ENCODE data around the gene FIBP. TPM values are rescaled to one million over a fixed set of nuclear protein-coding genes. Genes with fewer than 3 reads are reported as not detected.

Gene FIBP
- total RNA-seq, 4 donors from 2014 or later: 39.6 to 79.3 (median 53.0) TPM

- DNase-seq (peak in 1 of 2 donors; percentile 58), ATAC-seq (no peak)
- TF ChIP-seq, protein P1, sequence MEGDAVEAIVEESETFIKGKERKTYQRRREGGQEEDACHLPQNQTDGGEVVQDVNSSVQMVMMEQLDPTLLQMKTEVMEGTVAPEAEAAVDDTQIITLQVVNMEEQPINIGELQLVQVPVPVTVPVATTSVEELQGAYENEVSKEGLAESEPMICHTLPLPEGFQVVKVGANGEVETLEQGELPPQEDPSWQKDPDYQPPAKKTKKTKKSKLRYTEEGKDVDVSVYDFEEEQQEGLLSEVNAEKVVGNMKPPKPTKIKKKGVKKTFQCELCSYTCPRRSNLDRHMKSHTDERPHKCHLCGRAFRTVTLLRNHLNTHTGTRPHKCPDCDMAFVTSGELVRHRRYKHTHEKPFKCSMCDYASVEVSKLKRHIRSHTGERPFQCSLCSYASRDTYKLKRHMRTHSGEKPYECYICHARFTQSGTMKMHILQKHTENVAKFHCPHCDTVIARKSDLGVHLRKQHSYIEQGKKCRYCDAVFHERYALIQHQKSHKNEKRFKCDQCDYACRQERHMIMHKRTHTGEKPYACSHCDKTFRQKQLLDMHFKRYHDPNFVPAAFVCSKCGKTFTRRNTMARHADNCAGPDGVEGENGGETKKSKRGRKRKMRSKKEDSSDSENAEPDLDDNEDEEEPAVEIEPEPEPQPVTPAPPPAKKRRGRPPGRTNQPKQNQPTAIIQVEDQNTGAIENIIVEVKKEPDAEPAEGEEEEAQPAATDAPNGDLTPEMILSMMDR (IDR thresholded peaks at IDR 0.05 in 4 of 5, conservative IDR thresholded peaks at IDR 0.05 in 1 of 5): no peak
- TF ChIP-seq POLR2A (IDR thresholded peaks at IDR 0.05): no peak
- Histone ChIP-seq H3K27me3 (no peaks in the 10 kb centered on the region), H3K27ac (peak overlapping the region; percentile 86 to 98 (median 93)), H3K4me3 (peak overlapping the region; percentile 65 to 95 (median 82)), H3K9me3 (no peaks in the 10 kb centered on the region), H3K36me3 (peaks cover 0 to 18% of the 10 kb centered on the region in 2 donors), H3K4me1 (peaks cover 47 to 49% of the 10 kb centered on the region in 2 donors)
- intact Hi-C loops (cut with DNase I; ENCODE audit: low total_unique reads) (loop anchor here (2.0 to 10.0 kb wide), 8 partner anchors 71 to 905 kb away; partner anchors contain the start of genes ARL2, BANF1, EIF1AD and RELA), in situ Hi-C loops (cut with MboI; ENCODE audit: low sequenced_read_pairs in 4 of 4) (no loop called here)
These were observed 29.4 kb upstream of the FIBP start for GRCh38 chr11:65917434-65918210.

DNA sequence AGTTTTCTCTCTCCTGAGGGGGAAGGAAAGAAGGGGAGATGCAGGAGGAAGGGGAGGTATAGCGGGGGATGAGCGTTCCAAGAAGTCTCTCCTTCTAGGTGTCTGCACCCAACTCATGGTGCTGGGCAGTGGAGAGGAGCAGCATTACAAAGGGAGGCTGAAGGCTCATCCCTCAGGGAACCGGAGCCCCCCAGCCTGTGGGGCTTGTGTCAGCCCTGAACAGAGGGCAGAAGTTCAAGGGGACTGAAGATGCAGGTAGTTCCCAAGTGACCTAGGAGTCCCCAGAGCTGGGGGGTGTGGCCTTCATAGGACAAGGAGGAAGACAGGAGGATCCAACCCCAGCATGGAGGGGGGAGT lies 28.8 kb upstream of the FIBP start:
- TF ChIP-seq, protein P1 (IDR thresholded peaks at IDR 0.05 in 4 of 5, conservative IDR thresholded peaks at IDR 0.05 in 1 of 5): no peak
- no peak for TF ChIP-seq POLR2A (IDR thresholded peaks at IDR 0.05)
- in situ Hi-C loops (cut with MboI; ENCODE audit: low sequenced_read_pairs in 4 of 4) (no loop called here), intact Hi-C loops (cut with DNase I; ENCODE audit: low total_unique reads) (loop anchor here (5.0 to 10.0 kb wide), 4 partner anchors 458 to 905 kb away; partner anchors contain the start of genes ARL2, SLC29A2 and SNX15)
- ATAC-seq: no peak
- Histone ChIP-seq H3K27me3 (no peaks in the 10 kb centered on the region), H3K9me3 (no peaks in the 10 kb centered on the region), H3K27ac (peak overlapping the region; percentile 86 to 98 (median 93)), H3K4me3 (peak overlapping the region; percentile 65 to 95 (median 82)), H3K36me3 (peaks cover 0 to 13% of the 10 kb centered on the region in 2 donors), H3K4me1 (peaks cover 47 to 49% of the 10 kb centered on the region in 2 donors)
- no peak for DNase-seq

GRCh38 chr11:65916391-65916790 lies 28.1 kb upstream of the FIBP start:
- peak overlapping the region in 2 of 4 donors; percentile 1 to 17 for H3K4me3 ChIP-seq
- peak overlapping the region; percentile 86 to 98 (median 93) for H3K27ac ChIP-seq
- no peaks in the 10 kb centered on the region for H3K9me3 ChIP-seq
- peaks cover 0 to 6% of the 10 kb centered on the region in 2 donors for H3K36me3 ChIP-seq
- peaks cover 0 to 1% (median 0%) of the 10 kb centered on the region in 3 donors for H3K27me3 ChIP-seq
- no peak for DNase-seq
- H3K4me1 ChIP-seq: peaks cover 51 to 53% of the 10 kb centered on the region in 2 donors
- ATAC-seq: no peak
- intact Hi-C loops (cut with DNase I; ENCODE audit: low total_unique reads) (loop anchor here (5.0 to 10.0 kb wide), 4 partner anchors 458 to 904 kb away; partner anchors contain the start of genes ARL2, SLC29A2 and SNX15), in situ Hi-C loops (cut with MboI; ENCODE audit: low sequenced_read_pairs in 4 of 4) (no loop called here)
- TF ChIP-seq POLR2A (IDR thresholded peaks at IDR 0.05): no peak
- TF ChIP-seq, protein P1 (IDR thresholded peaks at IDR 0.05 in 4 of 5, conservative IDR thresholded peaks at IDR 0.05 in 1 of 5): no peak

- ATAC-seq: peak; percentile 73 to 79
- in situ Hi-C loops (cut with MboI; ENCODE audit: low sequenced_read_pairs in 4 of 4): no loop called here
- Histone ChIP-seq H3K27ac (peak overlapping the region; percentile 86 to 98 (median 93)), H3K4me1 (peaks cover 51 to 53% of the 10 kb centered on the region in 2 donors), H3K9me3 (no peaks in the 10 kb centered on the region), H3K36me3 (peaks cover 0 to under 1% of the 10 kb centered on the region in 2 donors), H3K27me3 (peaks cover 0 to 3% (median 0%) of the 10 kb centered on the region in 3 donors), H3K4me3 (peak overlapping the region in 3 of 4 donors; percentile 1 to 18 (median 17))
- peak; percentile 93 to 95 for DNase-seq
- TF ChIP-seq POLR2A (IDR thresholded peaks at IDR 0.05): peak in 1 of 2 donors; percentile 34
- TF ChIP-seq, protein P1 (IDR thresholded peaks at IDR 0.05 in 4 of 5, conservative IDR thresholded peaks at IDR 0.05 in 1 of 5): no peak
- intact Hi-C loops (cut with DNase I; ENCODE audit: low total_unique reads): loop anchor here (1.0 to 10.0 kb wide), 6 partner anchors 15 to 904 kb away; partner anchors contain the start of genes ARL2, CCDC85B, FOSL1 and SLC29A2
These were observed 27.6 kb upstream of the FIBP start for GRCh38 chr11:65915821-65916251.
